Smooth muscle cell (in vitro differentiated cells): ENCODE measurements around the gene ZDHHC3. TPM values are rescaled to one million over a fixed set of nuclear protein-coding genes. Genes with fewer than 3 reads are reported as not detected.

Experiments used
- DNase-seq: peaks from one replicate; lab custom pipeline; 2025; ENCODE audit not compliant: unreplicated experiment; lab: John Stamatoyannopoulos, UW
- H2AFZ ChIP-seq: fragments of 200-600 bp; sonication (generic); 2 replicates; pipeline ENCODE4 v1.6.0; 2016; ENCODE audit warnings: antibody characterized with exemption, low read depth, mild to moderate bottlenecking
- H3F3A ChIP-seq: fragments of 200-600 bp; sonication (generic); 2 replicates; pipeline ENCODE4 v1.6.0; 2017; ENCODE audit warnings: antibody characterized with exemption, low read depth
- H3K27ac ChIP-seq: fragments of 200-600 bp; sonication (generic); 2 replicates; pipeline ENCODE4 v1.5.1; 2016; ENCODE audit warnings: low read depth, mild to moderate bottlenecking
- H3K27me3 ChIP-seq: fragments of 200-600 bp; sonication (generic); 2 replicates; pipeline ENCODE4 v1.6.1; 2016; ENCODE audit warnings: low read depth, mild to moderate bottlenecking
- H3K36me3 ChIP-seq: fragments of 200-600 bp; sonication (generic); 2 replicates; pipeline ENCODE4 v1.5.1; 2016; ENCODE audit warnings: low read depth
- H3K4me1 ChIP-seq: fragments of 200-600 bp; sonication (generic); 2 replicates; pipeline ENCODE4 v1.5.1; 2016; ENCODE audit warnings: low read depth
- H3K4me2 ChIP-seq: fragments of 200-600 bp; sonication (generic); 2 replicates; pipeline ENCODE4 v1.6.0; 2016; ENCODE audit warnings: mild to moderate bottlenecking
- H3K4me3 ChIP-seq: fragments of 200-600 bp; sonication (generic); 2 replicates; pipeline ENCODE4 v1.5.1; 2016; ENCODE audit warnings: mild to moderate bottlenecking
- H3K79me2 ChIP-seq: fragments of 200-600 bp; sonication (generic); 2 replicates; pipeline ENCODE4 v1.6.0; 2016; ENCODE audit warnings: low read depth, mild to moderate bottlenecking
- H3K9ac ChIP-seq: fragments of 200-600 bp; sonication (generic); 2 replicates; pipeline ENCODE4 v1.6.0; 2016; ENCODE audit warnings: low read depth
- H3K9me3 ChIP-seq: fragments of 200-600 bp; sonication (generic); replicated peaks from 2 replicates; pipeline ENCODE4 v1.5.1; 2016; ENCODE audit warnings: low read depth
- H4K20me1 ChIP-seq: fragments of 200-600 bp; sonication (generic); 2 replicates; pipeline ENCODE4 v1.6.0; 2016; ENCODE audit warnings: low read depth
- WGBS: methylation state at CpG from one replicate; pipeline ENCODE4 v1.1.7; 2016; ENCODE audit warnings: low lambda C conversion rate; 5-methylcytosine and 5-hydroxymethylcytosine counted together
- polyA plus RNA-seq: library from polyadenylated mRNA; unstranded; fragments of >200 nt; fragmentation: Nextera tagmentation; extraction: Ambion mirVana; gene quantifications from 2 replicates; pipeline ENCODE4 v1.2.1, GENCODE V29; 2016
- total RNA-seq: library from RNA; depleted of rRNA; stranded (reverse); fragments of >200 nt; gene quantifications from 2 replicates; pipeline ENCODE4 v1.2.3, GENCODE V29; 2014
- TF ChIP-seq, protein P1 (sequence below): fragments of 200-600 bp; sonication (generic); IDR thresholded peaks from 2 replicates; pipeline ENCODE4 v1.5.1; 2017; ENCODE audit warnings: borderline replicate concordance, mild to moderate bottlenecking, antibody characterized with exemption; ENCODE audit not compliant: insufficient read depth, poor library complexity, severe bottlenecking

ZDHHC3 gene
- total and polyA plus RNA-seq, 2 experiments from 2014 or later = 40.5 to 63.7 TPM

- Histone ChIP-seq H4K20me1 (no peaks in the 10 kb centered on the region), H3K27me3 (no peaks in the 10 kb centered on the region), H3F3A (no peaks in the 10 kb centered on the region), H3K4me1 (no peaks in the 10 kb centered on the region), H3K4me2 (no peak overlapping the region), H3K9ac (no peak overlapping the region), H3K27ac (no peak overlapping the region), H3K9me3 (no peaks in the 10 kb centered on the region), H2AFZ (no peak overlapping the region), H3K36me3 (no peaks in the 10 kb centered on the region), H3K79me2 (no peaks in the 10 kb centered on the region), H3K4me3 (no peak overlapping the region)
- TF ChIP-seq, protein P1, sequence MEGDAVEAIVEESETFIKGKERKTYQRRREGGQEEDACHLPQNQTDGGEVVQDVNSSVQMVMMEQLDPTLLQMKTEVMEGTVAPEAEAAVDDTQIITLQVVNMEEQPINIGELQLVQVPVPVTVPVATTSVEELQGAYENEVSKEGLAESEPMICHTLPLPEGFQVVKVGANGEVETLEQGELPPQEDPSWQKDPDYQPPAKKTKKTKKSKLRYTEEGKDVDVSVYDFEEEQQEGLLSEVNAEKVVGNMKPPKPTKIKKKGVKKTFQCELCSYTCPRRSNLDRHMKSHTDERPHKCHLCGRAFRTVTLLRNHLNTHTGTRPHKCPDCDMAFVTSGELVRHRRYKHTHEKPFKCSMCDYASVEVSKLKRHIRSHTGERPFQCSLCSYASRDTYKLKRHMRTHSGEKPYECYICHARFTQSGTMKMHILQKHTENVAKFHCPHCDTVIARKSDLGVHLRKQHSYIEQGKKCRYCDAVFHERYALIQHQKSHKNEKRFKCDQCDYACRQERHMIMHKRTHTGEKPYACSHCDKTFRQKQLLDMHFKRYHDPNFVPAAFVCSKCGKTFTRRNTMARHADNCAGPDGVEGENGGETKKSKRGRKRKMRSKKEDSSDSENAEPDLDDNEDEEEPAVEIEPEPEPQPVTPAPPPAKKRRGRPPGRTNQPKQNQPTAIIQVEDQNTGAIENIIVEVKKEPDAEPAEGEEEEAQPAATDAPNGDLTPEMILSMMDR = no peak
- 89% methylated on average over 3 of the region's 3 CpGs for WGBS
- no peak for DNase-seq
These were observed 70.4 kb downstream of the ZDHHC3 start for GRCh38 chr3:44905446-44906157.

DNA sequence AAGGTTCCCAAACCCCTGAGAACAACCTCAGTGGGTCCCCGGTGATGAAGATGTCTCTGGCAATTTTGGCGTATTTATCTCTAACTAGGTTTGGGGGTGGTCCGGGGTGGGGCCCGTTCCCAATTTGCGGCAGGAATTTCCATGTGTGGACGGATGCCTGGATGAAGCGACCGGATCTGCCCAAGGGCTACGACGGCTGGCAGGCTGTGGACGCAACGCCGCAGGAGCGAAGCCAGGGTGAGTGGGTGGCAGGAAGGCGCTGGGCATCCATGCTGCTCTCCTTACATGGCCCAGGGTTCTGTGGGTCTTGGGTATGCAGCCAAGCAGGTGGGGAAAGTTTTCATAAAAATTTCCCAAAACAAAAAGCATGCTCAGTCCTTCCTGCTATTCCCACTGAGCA, 72.2 kb downstream of the ZDHHC3 start:
- no peak overlapping the region for H2AFZ ChIP-seq
- no peaks in the 10 kb centered on the region for H3K79me2 ChIP-seq
- DNase-seq = no peak
- no peak overlapping the region for H3K4me3 ChIP-seq
- no peaks in the 10 kb centered on the region for H3K9me3 ChIP-seq
- no peak overlapping the region for H3K4me2 ChIP-seq
- H3K9ac ChIP-seq = no peak overlapping the region
- H4K20me1 ChIP-seq = no peaks in the 10 kb centered on the region
- no peaks in the 10 kb centered on the region for H3K27me3 ChIP-seq
- WGBS = 98% methylated on average over 15 of the region's 15 CpGs
- peaks cover 8% of the 10 kb centered on the region for H3K4me1 ChIP-seq
- no peaks in the 10 kb centered on the region for H3F3A ChIP-seq
- no peak overlapping the region for H3K27ac ChIP-seq
- TF ChIP-seq, protein P1 = no peak
- no peaks in the 10 kb centered on the region for H3K36me3 ChIP-seq

DNA sequence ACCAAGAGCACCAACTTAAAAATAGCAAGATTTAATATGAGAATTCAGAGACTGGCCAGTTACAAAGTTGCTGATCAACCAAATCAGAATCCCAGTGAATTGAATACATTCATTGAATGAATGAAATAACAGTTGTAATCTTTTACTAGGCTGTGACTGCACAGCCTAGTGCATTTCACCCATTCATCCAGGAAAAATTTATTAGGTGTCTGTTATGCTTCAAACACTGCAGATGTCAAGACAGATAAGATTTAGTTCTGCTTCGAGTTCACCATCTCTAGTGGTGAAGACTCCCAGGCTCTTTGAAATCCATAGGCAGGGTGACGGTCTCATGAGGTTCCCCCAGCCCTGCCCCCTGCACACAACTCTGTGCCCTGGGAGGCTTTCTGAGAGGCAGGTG, 72.7 kb downstream of the ZDHHC3 start:
- Histone ChIP-seq H3K4me2 (no peak overlapping the region), H3K9me3 (no peaks in the 10 kb centered on the region), H3K4me1 (peaks cover 8% of the 10 kb centered on the region), H3K4me3 (no peak overlapping the region), H2AFZ (no peak overlapping the region), H3F3A (no peaks in the 10 kb centered on the region), H3K9ac (no peak overlapping the region), H3K36me3 (no peaks in the 10 kb centered on the region), H3K79me2 (no peaks in the 10 kb centered on the region), H3K27me3 (no peaks in the 10 kb centered on the region), H3K27ac (no peak overlapping the region), H4K20me1 (no peaks in the 10 kb centered on the region)
- DNase-seq = no peak
- TF ChIP-seq, protein P1 = no peak
- 42% methylated on average over 2 of the region's 2 CpGs for WGBS

DNA sequence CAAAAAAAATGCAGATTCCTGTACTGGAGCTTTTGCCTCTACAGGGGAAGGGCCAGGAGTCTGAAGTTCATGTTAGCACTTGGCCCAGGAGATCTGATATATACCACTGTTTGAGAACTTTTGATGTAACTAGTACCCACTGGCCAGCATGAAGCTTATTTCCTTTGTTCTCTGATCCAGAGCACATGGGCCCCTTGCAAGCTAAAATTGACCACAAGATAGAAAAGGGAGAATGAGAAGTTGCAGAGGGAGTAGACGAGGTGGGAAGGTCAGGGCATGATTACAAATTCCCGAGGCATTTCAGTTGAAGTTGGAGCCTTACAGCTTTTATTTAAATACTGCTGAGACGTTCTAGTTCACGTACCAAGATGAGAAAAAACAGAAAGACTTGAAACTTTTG, 73.3 kb downstream of the ZDHHC3 start:
- no peak overlapping the region for H3K4me2 ChIP-seq
- TF ChIP-seq, protein P1 = no peak
- H3K9ac ChIP-seq = no peak overlapping the region
- no peaks in the 10 kb centered on the region for H3K79me2 ChIP-seq
- no peaks in the 10 kb centered on the region for H4K20me1 ChIP-seq
- H3K4me3 ChIP-seq = no peak overlapping the region
- no peak overlapping the region for H3K27ac ChIP-seq
- H2AFZ ChIP-seq = no peak overlapping the region
- H3K27me3 ChIP-seq = no peaks in the 10 kb centered on the region
- no peaks in the 10 kb centered on the region for H3F3A ChIP-seq
- no peaks in the 10 kb centered on the region for H3K36me3 ChIP-seq
- peaks cover 8% of the 10 kb centered on the region for H3K4me1 ChIP-seq
- no peak for DNase-seq
- 60% methylated on average over 4 of the region's 4 CpGs for WGBS
- no peaks in the 10 kb centered on the region for H3K9me3 ChIP-seq
